H1 (cell line): ENCODE results near the gene BMI1. TPM values are rescaled to one million over a fixed set of nuclear protein-coding genes. Genes with fewer than 3 reads are reported as not detected.

Experiments used
- CBX5 ChIP-seq: fragments of 300-800, 300-1000 bp; sonication (generic); IDR thresholded peaks from 2 replicates; pipeline ENCODE4 v1.7.1; 2016; ENCODE audit warnings: antibody characterized with exemption, low read length, low read depth
- CHD7 ChIP-seq: fragments of 300-600 bp; sonication (generic); IDR thresholded peaks from 2 replicates; pipeline ENCODE4 v1.7.1; 2012; ENCODE audit warnings: low read length, moderate library complexity, mild to moderate bottlenecking, inconsistent platforms; ENCODE audit not compliant: insufficient replicate concordance
- HDAC2 ChIP-seq, 2 experiments: fragments of 300-600 bp in 1 of 2; sonication (generic) in 1 of 2; IDR thresholded peaks; 2 replicates each; pipeline ENCODE4 v1.6.1; 2011 to 2012; ENCODE audit warnings: low read depth in 2 of 2, low read length in 2 of 2, mild to moderate bottlenecking in 2 of 2, moderate library complexity in 2 of 2, borderline replicate concordance in 1 of 2, inconsistent platforms in 1 of 2
- NRF1 ChIP-seq: IDR thresholded peaks from 2 replicates; pipeline ENCODE4 v1.6.1; 2011; ENCODE audit warnings: mild to moderate bottlenecking, low read depth, low read length, improper control_type of control experiment
- TCF12 ChIP-seq: IDR thresholded peaks from 2 replicates; pipeline ENCODE4 v1.6.1; 2011; ENCODE audit warnings: low read depth, mild to moderate bottlenecking, low read length
- polyA plus RNA-seq, 7 experiments: library from polyadenylated mRNA; depleted of rRNA in 3 of 7; stranded (reverse) in 5 of 7; unstranded in 2 of 7; fragments of >200 nt in 5 of 7; fragments of 200-250 nt in 2 of 7; gene quantifications; 1 replicate in 5 of 7; 2 replicates in 1 of 7; 4 replicates in 1 of 7; pipeline versions ENCODE4 v1.2.1 to v1.2.3, GENCODE V29; 2011 to 2013; ENCODE audit warnings: missing spikeins in 2 of 7, mixed read lengths in 2 of 7
- total RNA-seq: library from RNA; stranded (reverse); fragmentation: NEBNext Ultra II Directional; extraction: Animal tissue kit (Norgen Biotek cat#: 25700); gene quantifications from 2 replicates; pipeline ENCODE4 v1.2.1, GENCODE V29; 2021
- TF ChIP-seq, protein P1 (sequence below), 3 experiments: IDR thresholded peaks; 1 replicate in 2 of 3; 2 replicates in 1 of 3; pipeline versions ENCODE4 v1.5.1 to v1.6.1; 2011; ENCODE audit warnings: low read length in 3 of 3, mild to moderate bottlenecking in 3 of 3, inconsistent platforms in 2 of 3, low read depth in 1 of 3, moderate library complexity in 1 of 3; ENCODE audit not compliant: insufficient read depth in 1 of 3; ENCODE audit errors: control extremely low read depth in 1 of 3

BMI1 gene
- total and polyA plus RNA-seq, 2 of the 8 experiments (the other 6 are each of a cell fraction or from before 2014, with no cell fraction given): 2.8 to 10.7 TPM

DNA sequence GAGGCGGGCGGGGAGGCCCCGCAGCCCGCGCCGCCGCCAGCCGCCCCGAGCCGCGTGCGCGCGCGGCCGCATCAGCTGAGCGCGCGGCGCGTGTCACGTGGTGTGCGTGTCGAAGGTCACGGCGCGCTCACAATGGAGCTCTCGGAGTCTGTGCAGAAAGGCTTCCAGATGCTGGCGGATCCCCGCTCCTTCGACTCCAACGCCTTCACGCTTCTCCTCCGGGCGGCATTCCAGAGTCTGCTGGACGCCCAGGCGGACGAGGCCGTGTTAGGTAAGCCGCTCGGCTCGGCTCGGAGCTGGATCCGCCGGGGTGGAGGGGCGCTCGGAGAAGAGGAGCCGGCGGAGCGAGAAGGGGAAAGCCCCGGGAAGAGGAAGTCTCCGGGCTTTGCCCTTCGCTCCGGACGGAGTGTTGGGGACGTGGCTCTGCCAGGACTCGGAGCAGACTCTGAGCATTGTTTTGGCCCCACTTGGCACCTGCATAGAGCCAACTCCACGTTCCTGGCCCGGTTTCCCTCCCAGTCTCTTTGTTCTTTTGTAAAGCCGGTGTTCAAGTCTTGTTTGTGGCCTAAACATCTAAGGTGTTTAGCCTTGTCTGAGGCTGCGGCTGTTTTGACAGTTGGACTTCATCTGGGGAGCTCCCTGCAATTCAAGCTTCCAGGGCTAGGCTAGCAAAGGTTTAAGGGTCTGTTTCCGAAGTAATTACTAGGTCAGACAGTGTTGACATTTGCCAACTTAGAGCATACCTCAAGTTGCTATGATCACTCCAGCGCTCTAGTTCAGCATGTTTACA lies 4.4 kb upstream of the BMI1 start, which contains the start of gene COMMD3 (continued):
- TF ChIP-seq, protein P1, sequence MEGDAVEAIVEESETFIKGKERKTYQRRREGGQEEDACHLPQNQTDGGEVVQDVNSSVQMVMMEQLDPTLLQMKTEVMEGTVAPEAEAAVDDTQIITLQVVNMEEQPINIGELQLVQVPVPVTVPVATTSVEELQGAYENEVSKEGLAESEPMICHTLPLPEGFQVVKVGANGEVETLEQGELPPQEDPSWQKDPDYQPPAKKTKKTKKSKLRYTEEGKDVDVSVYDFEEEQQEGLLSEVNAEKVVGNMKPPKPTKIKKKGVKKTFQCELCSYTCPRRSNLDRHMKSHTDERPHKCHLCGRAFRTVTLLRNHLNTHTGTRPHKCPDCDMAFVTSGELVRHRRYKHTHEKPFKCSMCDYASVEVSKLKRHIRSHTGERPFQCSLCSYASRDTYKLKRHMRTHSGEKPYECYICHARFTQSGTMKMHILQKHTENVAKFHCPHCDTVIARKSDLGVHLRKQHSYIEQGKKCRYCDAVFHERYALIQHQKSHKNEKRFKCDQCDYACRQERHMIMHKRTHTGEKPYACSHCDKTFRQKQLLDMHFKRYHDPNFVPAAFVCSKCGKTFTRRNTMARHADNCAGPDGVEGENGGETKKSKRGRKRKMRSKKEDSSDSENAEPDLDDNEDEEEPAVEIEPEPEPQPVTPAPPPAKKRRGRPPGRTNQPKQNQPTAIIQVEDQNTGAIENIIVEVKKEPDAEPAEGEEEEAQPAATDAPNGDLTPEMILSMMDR (IDR thresholded peaks at IDR 0.05; ENCODE audit: control extremely low read depth in 1 of 3, insufficient read depth in 1 of 3, low read depth in 1 of 3, low read length in 3 of 3): no peak
- no peak for TF ChIP-seq TCF12
- TF ChIP-seq HDAC2 (IDR thresholded peaks at IDR 0.05; ENCODE audit: borderline replicate concordance in 1 of 2, low read depth in 2 of 2, low read length in 2 of 2): no peak
- TF ChIP-seq CBX5: no peak
- no peak for TF ChIP-seq NRF1
- no peak for TF ChIP-seq CHD7
